ENCODE results near the gene MEX3C.

MEX3C gene

GRCh38 chr18:51197661-51198424, at the start of gene MEX3C:
Gene MEX3C, minus strand, starts transcription at chr18:51197681. Its CDS starts 361 bp downstream, at chr18:51197320.
- DNase-seq = peak; percentile 100

GRCh38 chr18:51241226-51241625, 43.7 kb upstream of the MEX3C start:
- no peak for DNase-seq

- no peak for DNase-seq
Measured at GRCh38 chr18:51236225-51236624, 38.7 kb upstream of the MEX3C start.

GRCh38 chr18:51235009-51235789, 37.7 kb upstream of the MEX3C start:
- peak; percentile 7 for DNase-seq

- DNase-seq = no peak
Measured at GRCh38 chr18:51234117-51235008, 36.9 kb upstream of the MEX3C start.

GRCh38 chr18:51229328-51229727, 31.8 kb upstream of the MEX3C start:
- no peak for DNase-seq

- DNase-seq = no peak
Measured at GRCh38 chr18:51227660-51228059, 30.2 kb upstream of the MEX3C start.

GRCh38 chr18:51226587-51227350, 29.3 kb upstream of the MEX3C start:
- no peak for DNase-seq

GRCh38 chr18:51226068-51226467, 28.6 kb upstream of the MEX3C start:
- DNase-seq = no peak

GRCh38 chr18:51212606-51213005, 15.1 kb upstream of the MEX3C start:
- DNase-seq = no peak

GRCh38 chr18:51211552-51211951, 14.1 kb upstream of the MEX3C start:
- DNase-seq = no peak

GRCh38 chr18:51196811-51197660, 445 bp downstream of the MEX3C start:
- no peak for DNase-seq

- peak; percentile 34 for DNase-seq
Measured at GRCh38 chr18:51196118-51196810, 1.2 kb downstream of the MEX3C start.

GRCh38 chr18:51195451-51196117, 1.9 kb downstream of the MEX3C start:
- no peak for DNase-seq

- no peak for DNase-seq
Measured at GRCh38 chr18:51195086-51195450, 2.4 kb downstream of the MEX3C start.

- no peak for DNase-seq
Measured at GRCh38 chr18:51194604-51195003, 2.9 kb downstream of the MEX3C start.

- DNase-seq = no peak
Measured at GRCh38 chr18:51193621-51194287, 3.7 kb downstream of the MEX3C start.

- no peak for DNase-seq
Measured at GRCh38 chr18:51192696-51193095, 4.8 kb downstream of the MEX3C start.

- DNase-seq = no peak
Measured at GRCh38 chr18:51192026-51192425, 5.5 kb downstream of the MEX3C start.

Measured in activated T-cell treated with anti-CD3 and anti-CD28 coated beads for 4 hours (primary cell).